ENCODE results near the gene COX18. TPM values are rescaled to one million over a fixed set of nuclear protein-coding genes. Genes with fewer than 3 reads are reported as not detected.

Gene COX18
- total and polyA plus RNA-seq, 12 donors = 8.3 to 59.5 (median 28.5) TPM

GRCh38 chr4:73013310-73013709 lies 56.2 kb downstream of the COX18 start:
- Histone ChIP-seq H3K27me3 (no peaks in the 10 kb centered on the region), H3K4me3 (no peak overlapping the region), H3K9me3 (replicated peaks in 1 of 3) (no peaks in the 10 kb centered on the region), H3K4me1 (replicated peaks in 1 of 2) (no peaks in the 10 kb centered on the region), H3K27ac (no peak overlapping the region), H3K36me3 (replicated peaks in 1 of 2) (no peaks in the 10 kb centered on the region)
- no peak for TF ChIP-seq POLR2A (IDR thresholded peaks at IDR 0.05)
- TF ChIP-seq, protein P1, sequence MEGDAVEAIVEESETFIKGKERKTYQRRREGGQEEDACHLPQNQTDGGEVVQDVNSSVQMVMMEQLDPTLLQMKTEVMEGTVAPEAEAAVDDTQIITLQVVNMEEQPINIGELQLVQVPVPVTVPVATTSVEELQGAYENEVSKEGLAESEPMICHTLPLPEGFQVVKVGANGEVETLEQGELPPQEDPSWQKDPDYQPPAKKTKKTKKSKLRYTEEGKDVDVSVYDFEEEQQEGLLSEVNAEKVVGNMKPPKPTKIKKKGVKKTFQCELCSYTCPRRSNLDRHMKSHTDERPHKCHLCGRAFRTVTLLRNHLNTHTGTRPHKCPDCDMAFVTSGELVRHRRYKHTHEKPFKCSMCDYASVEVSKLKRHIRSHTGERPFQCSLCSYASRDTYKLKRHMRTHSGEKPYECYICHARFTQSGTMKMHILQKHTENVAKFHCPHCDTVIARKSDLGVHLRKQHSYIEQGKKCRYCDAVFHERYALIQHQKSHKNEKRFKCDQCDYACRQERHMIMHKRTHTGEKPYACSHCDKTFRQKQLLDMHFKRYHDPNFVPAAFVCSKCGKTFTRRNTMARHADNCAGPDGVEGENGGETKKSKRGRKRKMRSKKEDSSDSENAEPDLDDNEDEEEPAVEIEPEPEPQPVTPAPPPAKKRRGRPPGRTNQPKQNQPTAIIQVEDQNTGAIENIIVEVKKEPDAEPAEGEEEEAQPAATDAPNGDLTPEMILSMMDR (IDR thresholded peaks at IDR 0.05) = no peak
- 67 to 92% (median 84%) methylated on average over 1 of the region's 1 CpG for WGBS, 4 donors
- intact Hi-C loops (cut with DNase I) = loop anchor here (10.0 kb wide), 1 partner anchor 309 kb away; no protein-coding TSS in a partner anchor
- no peak for DNase-seq

DNA sequence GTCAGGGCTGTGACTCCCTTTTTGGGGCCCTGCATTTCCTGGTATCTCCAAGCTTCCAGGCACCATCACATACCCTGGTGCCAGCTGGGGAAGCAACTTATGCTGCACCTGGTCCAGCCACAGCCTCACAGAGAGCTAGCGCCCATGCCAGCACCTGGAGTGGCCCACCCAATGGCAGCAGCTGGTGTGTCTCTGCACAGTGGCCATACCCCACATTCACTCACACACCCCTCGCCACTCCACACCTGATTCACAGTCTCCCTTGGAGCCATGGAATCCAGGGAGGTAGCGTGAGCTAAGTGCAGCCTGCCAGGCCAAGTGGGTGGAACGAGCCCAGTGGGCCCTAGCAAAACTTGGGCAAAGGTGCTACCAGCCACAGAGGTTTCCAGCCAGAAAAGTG lies 56.8 kb downstream of the COX18 start:
- no peaks in the 10 kb centered on the region for H3K36me3 ChIP-seq (replicated peaks in 1 of 2)
- intact Hi-C loops (cut with DNase I) = loop anchor here (10.0 kb wide), 1 partner anchor 308 kb away; no protein-coding TSS in a partner anchor
- H3K27ac ChIP-seq = no peak overlapping the region
- no peak for DNase-seq
- no peak overlapping the region for H3K4me3 ChIP-seq
- no peaks in the 10 kb centered on the region for H3K27me3 ChIP-seq
- no peaks in the 10 kb centered on the region for H3K9me3 ChIP-seq (replicated peaks in 1 of 3)
- 81 to 95% (median 91%) methylated on average over 4 of the region's 4 CpGs for WGBS, 4 donors
- TF ChIP-seq POLR2A (IDR thresholded peaks at IDR 0.05) = no peak
- TF ChIP-seq, protein P1 (IDR thresholded peaks at IDR 0.05) = no peak
- no peaks in the 10 kb centered on the region for H3K4me1 ChIP-seq (replicated peaks in 1 of 2)

GRCh38 chr4:73011629-73011985 lies 57.9 kb downstream of the COX18 start:
- Histone ChIP-seq H3K9me3 (replicated peaks in 1 of 3) (no peaks in the 10 kb centered on the region), H3K36me3 (replicated peaks in 1 of 2) (no peaks in the 10 kb centered on the region), H3K27me3 (no peaks in the 10 kb centered on the region), H3K4me3 (no peak overlapping the region), H3K4me1 (replicated peaks in 1 of 2) (no peaks in the 10 kb centered on the region), H3K27ac (no peak overlapping the region)
- 75 to 83% (median 81%) methylated on average over 1 to 4 of the region's 4 CpGs for WGBS, 4 donors
- intact Hi-C loops (cut with DNase I) = loop anchor here (10.0 kb wide), 1 partner anchor 307 kb away; no protein-coding TSS in a partner anchor
- TF ChIP-seq, protein P1 (IDR thresholded peaks at IDR 0.05) = no peak
- no peak for TF ChIP-seq POLR2A (IDR thresholded peaks at IDR 0.05)
- no peak for DNase-seq

DNA sequence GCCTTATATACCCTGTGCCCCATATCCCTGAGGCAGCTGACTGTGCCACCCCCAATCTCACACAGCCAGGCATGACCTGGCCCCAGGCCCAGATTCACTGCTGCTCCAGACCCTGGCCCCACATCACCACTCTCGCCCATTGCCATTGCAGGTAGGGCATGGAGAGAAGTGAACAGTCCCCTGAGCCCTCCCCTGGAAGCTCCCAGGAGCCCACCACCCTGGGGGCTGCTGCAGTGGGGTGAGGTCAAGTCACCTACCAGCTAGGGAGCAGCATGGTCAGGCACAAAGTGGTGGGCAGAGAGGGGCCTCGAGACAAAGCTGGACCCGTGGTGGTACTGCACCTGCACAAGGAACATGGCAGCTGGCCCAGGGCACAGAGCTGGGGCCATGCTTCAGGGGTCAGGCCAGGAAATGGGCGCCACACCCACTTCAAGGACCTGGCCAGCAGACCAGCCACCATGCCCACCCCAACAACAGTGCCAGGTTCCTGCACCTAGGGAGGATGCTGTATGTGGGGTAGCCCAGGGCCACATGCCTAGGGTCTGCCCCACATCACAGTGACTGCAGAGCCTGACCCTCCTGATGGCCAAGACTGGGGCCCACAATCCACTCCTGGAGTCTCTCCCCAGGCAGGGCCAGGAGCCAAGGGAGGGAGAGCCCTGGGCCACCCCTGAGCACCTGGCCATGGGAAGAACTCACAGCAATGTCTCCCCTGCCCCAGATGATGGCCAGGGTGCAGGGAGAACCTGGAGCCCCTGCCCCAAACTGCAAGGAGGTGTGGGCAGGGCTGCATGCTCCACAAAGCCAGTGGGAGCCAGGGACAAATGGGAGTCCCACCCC lies 58.5 kb downstream of the COX18 start:
- intact Hi-C loops (cut with DNase I) = loop anchor here (10.0 kb wide), 1 partner anchor 306 kb away; no protein-coding TSS in a partner anchor
- no peak for DNase-seq
- Histone ChIP-seq H3K4me3 (no peak overlapping the region), H3K4me1 (replicated peaks in 1 of 2) (no peaks in the 10 kb centered on the region), H3K27ac (no peak overlapping the region), H3K36me3 (replicated peaks in 1 of 2) (no peaks in the 10 kb centered on the region), H3K9me3 (replicated peaks in 1 of 3) (no peaks in the 10 kb centered on the region), H3K27me3 (no peaks in the 10 kb centered on the region)
- 78 to 100% (median 89%) methylated on average over 1 to 4 of the region's 4 CpGs for WGBS, 4 donors
- TF ChIP-seq, protein P1 (IDR thresholded peaks at IDR 0.05) = no peak
- no peak for TF ChIP-seq POLR2A (IDR thresholded peaks at IDR 0.05)
